ENCODE results near the gene GRAPL.
"Not testable (repeated sequence)": the region's sequence is repeated elsewhere in the genome, so short reads cannot be mapped to it uniquely, and the experiment has no call there.

DNA sequence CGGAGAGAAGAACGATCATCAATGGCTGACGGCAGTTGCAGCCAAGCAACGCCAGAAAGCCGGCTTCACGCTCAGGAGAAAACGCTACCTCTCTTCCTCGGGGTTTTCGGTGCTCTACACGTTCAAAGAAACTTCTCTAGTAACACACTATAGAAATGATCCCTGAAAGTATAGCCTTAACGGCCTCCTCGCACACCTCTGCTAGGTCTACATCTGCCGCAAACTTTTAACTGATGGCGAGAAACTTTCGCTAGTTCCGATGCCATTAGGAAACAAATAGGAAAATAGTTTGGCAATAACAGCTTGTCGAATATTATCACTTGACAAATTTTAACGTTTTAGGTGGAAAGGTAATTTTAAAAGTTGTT is 14.9 kb upstream of the GRAPL start:
- TF ChIP-seq POLR2A (IDR thresholded peaks at IDR 0.05; ENCODE audit: low read depth, low read length); POLR2AphosphoS5 (IDR thresholded peaks at IDR 0.05; ENCODE audit: low read depth, low read length); TAF1 (IDR thresholded peaks at IDR 0.05; ENCODE audit: borderline replicate concordance, low read depth, low read length): not testable (repeated sequence)
